ENCODE results near the gene GABPA. TPM values are rescaled to one million over a fixed set of nuclear protein-coding genes. Genes with fewer than 3 reads are reported as not detected.

GABPA gene
- polyA plus RNA-seq, 3 donors: 7.1 to 20.1 (median 12.9) TPM

DNA sequence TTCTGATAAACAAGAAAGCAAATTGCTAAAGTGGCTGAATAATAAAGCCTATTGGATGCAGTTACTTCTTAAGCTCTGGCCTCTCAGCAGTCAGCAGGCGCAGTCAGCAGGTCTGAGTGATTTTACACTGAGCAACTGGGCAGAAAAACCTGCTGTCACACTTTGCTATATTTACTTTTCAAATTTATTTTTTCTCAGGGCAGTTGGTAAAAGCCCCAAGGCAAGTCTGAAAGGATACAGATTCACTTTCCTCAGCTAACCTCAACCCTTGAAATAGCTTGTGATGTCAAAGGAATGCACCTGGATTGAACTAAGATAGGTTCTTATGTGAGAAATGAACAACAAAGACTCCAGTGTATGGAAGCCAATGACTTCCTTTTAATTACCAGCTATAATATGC lies 34.0 kb upstream of the GABPA start:
- no peak overlapping the region for H3K4me3 ChIP-seq (replicated peaks in 1 of 3; ENCODE audit: low read depth in 2 of 3, low read length in 3 of 3)
- Mint-ChIP-seq H3K36me3 (no peaks in the 10 kb centered on the region), H3K27ac (no peak overlapping the region), H3K9me3 (peaks cover 0 to 11% (median 7%) of the 10 kb centered on the region in 7 donors), H3K27me3 (ENCODE audit: low read depth in 3 of 3) (no peaks in the 10 kb centered on the region), H3K4me3 (no peak overlapping the region), H3K4me1 (peaks cover 3% of the 10 kb centered on the region)
- H3K9ac ChIP-seq (ENCODE audit: insufficient read depth, low read length, poor library complexity, severe bottlenecking): no peak overlapping the region
- H3K27ac ChIP-seq (ENCODE audit: low read depth in 1 of 2, low read length in 2 of 2): no peak overlapping the region
- no peaks in the 10 kb centered on the region for H4K20me1 ChIP-seq (ENCODE audit: insufficient read depth, low read length)
- H3K79me2 ChIP-seq (ENCODE audit: insufficient read depth, low read length): no peaks in the 10 kb centered on the region
- H3K9me3 ChIP-seq (replicated peaks in 1 of 2; ENCODE audit: control insufficient read depth in 1 of 2, insufficient read depth in 1 of 2, low read length in 2 of 2): peaks cover 0 to 3% of the 10 kb centered on the region in 2 donors
- H3K36me3 ChIP-seq (replicated peaks in 1 of 2; ENCODE audit: control insufficient read depth in 1 of 2, insufficient read depth in 2 of 2, low read length in 2 of 2): no peaks in the 10 kb centered on the region
- H3K27me3 ChIP-seq (ENCODE audit: control insufficient read depth in 2 of 2, insufficient read depth in 2 of 2, low read length in 2 of 2): no peaks in the 10 kb centered on the region
- H3K4me1 ChIP-seq (ENCODE audit: control insufficient read depth in 1 of 2, insufficient read depth in 2 of 2, low read length in 2 of 2): no peaks in the 10 kb centered on the region
- intact Hi-C loops (cut with micrococcal nuclease): no loop called here
- DNase-seq: no peak
- WGBS (ENCODE audit: insufficient coverage): 100% methylated on average over 1 of the region's 1 CpG
- TF ChIP-seq, protein P1, sequence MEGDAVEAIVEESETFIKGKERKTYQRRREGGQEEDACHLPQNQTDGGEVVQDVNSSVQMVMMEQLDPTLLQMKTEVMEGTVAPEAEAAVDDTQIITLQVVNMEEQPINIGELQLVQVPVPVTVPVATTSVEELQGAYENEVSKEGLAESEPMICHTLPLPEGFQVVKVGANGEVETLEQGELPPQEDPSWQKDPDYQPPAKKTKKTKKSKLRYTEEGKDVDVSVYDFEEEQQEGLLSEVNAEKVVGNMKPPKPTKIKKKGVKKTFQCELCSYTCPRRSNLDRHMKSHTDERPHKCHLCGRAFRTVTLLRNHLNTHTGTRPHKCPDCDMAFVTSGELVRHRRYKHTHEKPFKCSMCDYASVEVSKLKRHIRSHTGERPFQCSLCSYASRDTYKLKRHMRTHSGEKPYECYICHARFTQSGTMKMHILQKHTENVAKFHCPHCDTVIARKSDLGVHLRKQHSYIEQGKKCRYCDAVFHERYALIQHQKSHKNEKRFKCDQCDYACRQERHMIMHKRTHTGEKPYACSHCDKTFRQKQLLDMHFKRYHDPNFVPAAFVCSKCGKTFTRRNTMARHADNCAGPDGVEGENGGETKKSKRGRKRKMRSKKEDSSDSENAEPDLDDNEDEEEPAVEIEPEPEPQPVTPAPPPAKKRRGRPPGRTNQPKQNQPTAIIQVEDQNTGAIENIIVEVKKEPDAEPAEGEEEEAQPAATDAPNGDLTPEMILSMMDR (IDR thresholded peaks at IDR 0.05): no peak
- H2AFZ ChIP-seq (ENCODE audit: insufficient read depth, low read depth, low read length, poor library complexity, severe bottlenecking): no peak overlapping the region
- H3K4me2 ChIP-seq (replicated peaks; ENCODE audit: extremely low read depth, low read length, poor library complexity, severe bottlenecking): no peak overlapping the region

DNA sequence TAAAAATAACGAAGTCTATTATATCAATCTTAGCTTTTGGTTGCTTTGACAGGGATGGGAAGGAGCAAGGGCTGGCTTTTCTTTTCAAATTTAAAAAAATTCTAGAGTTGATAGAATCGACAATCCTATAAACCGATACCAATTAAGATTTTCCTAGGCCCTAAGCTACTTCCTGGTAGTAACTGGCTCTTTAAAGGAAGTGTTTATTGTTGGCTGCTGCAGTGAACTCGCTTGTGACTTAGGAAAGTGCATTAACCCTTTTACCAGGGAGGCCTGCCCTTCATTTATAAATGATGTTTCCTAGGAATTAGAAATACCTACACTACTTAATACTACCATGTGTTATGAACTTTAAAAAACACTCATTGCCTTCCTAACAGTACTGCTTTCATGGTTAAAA lies 33.2 kb upstream of the GABPA start:
- Histone ChIP-seq H3K4me2 (replicated peaks; ENCODE audit: extremely low read depth, low read length, poor library complexity, severe bottlenecking) (no peak overlapping the region), H2AFZ (ENCODE audit: insufficient read depth, low read depth, low read length, poor library complexity, severe bottlenecking) (no peak overlapping the region)

More for the DNA sequence above, 33.2 kb upstream of the GABPA start:
- TF ChIP-seq, protein P1 (IDR thresholded peaks at IDR 0.05): no peak
- WGBS (ENCODE audit: insufficient coverage): no CpG with 5 or more reads among the region's 4 CpGs
- no peaks in the 10 kb centered on the region for H3K27me3 Mint-ChIP-seq (ENCODE audit: low read depth in 3 of 3)
- peaks cover 0 to 4% (median 3%) of the 10 kb centered on the region in 7 donors for H3K9me3 Mint-ChIP-seq
- Histone ChIP-seq H3K27ac (ENCODE audit: low read depth in 1 of 2, low read length in 2 of 2) (no peak overlapping the region), H3K4me3 (replicated peaks in 1 of 3; ENCODE audit: low read depth in 2 of 3, low read length in 3 of 3) (no peak overlapping the region), H3K9ac (ENCODE audit: insufficient read depth, low read length, poor library complexity, severe bottlenecking) (no peak overlapping the region), H3K36me3 (replicated peaks in 1 of 2; ENCODE audit: control insufficient read depth in 1 of 2, insufficient read depth in 2 of 2, low read length in 2 of 2) (no peaks in the 10 kb centered on the region), H3K9me3 (replicated peaks in 1 of 2; ENCODE audit: control insufficient read depth in 1 of 2, insufficient read depth in 1 of 2, low read length in 2 of 2) (peaks cover 0 to 3% of the 10 kb centered on the region in 2 donors), H4K20me1 (ENCODE audit: insufficient read depth, low read length) (no peaks in the 10 kb centered on the region), H3K4me1 (ENCODE audit: control insufficient read depth in 1 of 2, insufficient read depth in 2 of 2, low read length in 2 of 2) (no peaks in the 10 kb centered on the region), H3K27me3 (ENCODE audit: control insufficient read depth in 2 of 2, insufficient read depth in 2 of 2, low read length in 2 of 2) (no peaks in the 10 kb centered on the region), H3K79me2 (ENCODE audit: insufficient read depth, low read length) (no peaks in the 10 kb centered on the region)
- no peak overlapping the region for H3K27ac Mint-ChIP-seq
- H3K4me1 Mint-ChIP-seq: peaks cover 3% of the 10 kb centered on the region
- no peaks in the 10 kb centered on the region for H3K36me3 Mint-ChIP-seq
- no peak overlapping the region for H3K4me3 Mint-ChIP-seq
- intact Hi-C loops (cut with micrococcal nuclease): no loop called here
- no peak for DNase-seq

Data from CD14-positive monocyte (primary cell).